ENCODE results near the gene CAPRIN2. TPM values are rescaled to one million over a fixed set of nuclear protein-coding genes. Genes with fewer than 3 reads are reported as not detected.

CAPRIN2 gene
- polyA plus RNA-seq, 2 of the 4 experiments (the other 2 are of a cell fraction): 24.2 to 26.2 TPM

- TF ChIP-seq MAZ (IDR thresholded peaks at IDR 0.05; ENCODE audit: borderline replicate concordance, low read depth, low read length): no peak
- TF ChIP-seq ZC3H11A (IDR thresholded peaks at IDR 0.05): no peak
- Histone ChIP-seq H3K4me2 (no peak overlapping the region), H3K4me3 (no peak overlapping the region), H3K4me1 (peaks cover 18% of the 10 kb centered on the region; the same call in 1 of the 3 replicates), H3K27ac (no peak overlapping the region; a peak in 1 of 6 replicates), H3K9me3 (no peaks in the 10 kb centered on the region)
- CTCF ChIA-PET: interaction anchor here (0.9 to 1.2 kb wide), 3 partner anchors 14 to 57 kb away, joined by 3 to 4 read pairs (median 4); no protein-coding TSS in a partner anchor
- 98% methylated on average over 7 of the region's 7 CpGs for whole genome bisulfite sequencing (ENCODE audit: missing lambda C conversion rate)
- POLR2A ChIA-PET: no interaction called here
- FAIRE-seq: no peak
- no peak for ATAC-seq
- no peak for DNase-seq (ENCODE audit: low read depth in 1 of 2, low spot score in 1 of 2)
These were observed 57.8 kb downstream of the CAPRIN2 start for GRCh38 chr12:30696943-30697342.

GRCh38 chr12:30696486-30696885, 58.3 kb downstream of the CAPRIN2 start:
- DNase-seq (ENCODE audit: low read depth in 1 of 2, low spot score in 1 of 2) (no peak), ATAC-seq (no peak), FAIRE-seq (no peak)
- Histone ChIP-seq H3K4me1 (peaks cover 20% of the 10 kb centered on the region; the same call in 2 of the 3 replicates), H3K9me3 (no peaks in the 10 kb centered on the region), H3K27ac (peak overlapping the region; percentile 87 to 96; a peak in 5 of 6 replicates), H3K4me3 (peak overlapping the region; percentile 87), H3K4me2 (peak overlapping the region; percentile 83)
- TF ChIP-seq JUNB (IDR thresholded peaks at IDR 0.05) (no peak), FOXS1 (CRISPR knock-in tag; IDR thresholded peaks at IDR 0.05) (no peak), PBX3 (IDR thresholded peaks at IDR 0.05) (no peak), ZNF302 (CRISPR knock-in tag; IDR thresholded peaks at IDR 0.05) (no peak), RAD21 (conservative IDR thresholded peaks at IDR 0.05 in 1 of 2, IDR thresholded peaks at IDR 0.05 in 1 of 2) (no peak), TFCP2L1 (CRISPR knock-in tag; IDR thresholded peaks at IDR 0.05) (no peak), HEYL (CRISPR knock-in tag; IDR thresholded peaks at IDR 0.05) (no peak), GATA3 (IDR thresholded peaks at IDR 0.05; ENCODE audit: borderline replicate concordance) (no peak), ESRRA (IDR thresholded peaks at IDR 0.05; ENCODE audit: borderline replicate concordance, low read length) (no peak), CHD2 (IDR thresholded peaks at IDR 0.05; ENCODE audit: low read length, partially characterized antibody) (no peak), FOSL2 (IDR thresholded peaks at IDR 0.05) (no peak), FOSL2 (CRISPR knock-in tag; IDR thresholded peaks at IDR 0.05) (no peak), HDAC2 (IDR thresholded peaks at IDR 0.05) (no peak), HES2 (IDR thresholded peaks at IDR 0.05) (no peak), EHMT2 (IDR thresholded peaks at IDR 0.05; ENCODE audit: low read depth) (no peak), EP300 (IDR thresholded peaks at IDR 0.05) (no peak), MAFK (IDR thresholded peaks at IDR 0.05; ENCODE audit: partially characterized antibody) (no peak), SREBF2 (IDR thresholded peaks at IDR 0.05) (no peak)
- TF ChIP-seq, protein P1, sequence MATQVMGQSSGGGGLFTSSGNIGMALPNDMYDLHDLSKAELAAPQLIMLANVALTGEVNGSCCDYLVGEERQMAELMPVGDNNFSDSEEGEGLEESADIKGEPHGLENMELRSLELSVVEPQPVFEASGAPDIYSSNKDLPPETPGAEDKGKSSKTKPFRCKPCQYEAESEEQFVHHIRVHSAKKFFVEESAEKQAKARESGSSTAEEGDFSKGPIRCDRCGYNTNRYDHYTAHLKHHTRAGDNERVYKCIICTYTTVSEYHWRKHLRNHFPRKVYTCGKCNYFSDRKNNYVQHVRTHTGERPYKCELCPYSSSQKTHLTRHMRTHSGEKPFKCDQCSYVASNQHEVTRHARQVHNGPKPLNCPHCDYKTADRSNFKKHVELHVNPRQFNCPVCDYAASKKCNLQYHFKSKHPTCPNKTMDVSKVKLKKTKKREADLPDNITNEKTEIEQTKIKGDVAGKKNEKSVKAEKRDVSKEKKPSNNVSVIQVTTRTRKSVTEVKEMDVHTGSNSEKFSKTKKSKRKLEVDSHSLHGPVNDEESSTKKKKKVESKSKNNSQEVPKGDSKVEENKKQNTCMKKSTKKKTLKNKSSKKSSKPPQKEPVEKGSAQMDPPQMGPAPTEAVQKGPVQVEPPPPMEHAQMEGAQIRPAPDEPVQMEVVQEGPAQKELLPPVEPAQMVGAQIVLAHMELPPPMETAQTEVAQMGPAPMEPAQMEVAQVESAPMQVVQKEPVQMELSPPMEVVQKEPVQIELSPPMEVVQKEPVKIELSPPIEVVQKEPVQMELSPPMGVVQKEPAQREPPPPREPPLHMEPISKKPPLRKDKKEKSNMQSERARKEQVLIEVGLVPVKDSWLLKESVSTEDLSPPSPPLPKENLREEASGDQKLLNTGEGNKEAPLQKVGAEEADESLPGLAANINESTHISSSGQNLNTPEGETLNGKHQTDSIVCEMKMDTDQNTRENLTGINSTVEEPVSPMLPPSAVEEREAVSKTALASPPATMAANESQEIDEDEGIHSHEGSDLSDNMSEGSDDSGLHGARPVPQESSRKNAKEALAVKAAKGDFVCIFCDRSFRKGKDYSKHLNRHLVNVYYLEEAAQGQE (IDR thresholded peaks at IDR 0.05): no peak
- ChIA-PET POLR2A (interaction anchor here (1.2 kb wide), 2 partner anchors 28 to 99 kb away, joined by 3 to 12 read pairs; no protein-coding TSS in a partner anchor), CTCF (interaction anchor here (1.2 to 1.7 kb wide), 3 partner anchors 14 to 59 kb away, joined by 4 to 10 read pairs (median 6); partner anchors contain the start of gene CAPRIN2)
- 93% methylated on average over 14 of the region's 14 CpGs for WGBS (ENCODE audit: missing lambda C conversion rate)

Data from A549 (cell line).